Hepatocyte (in vitro differentiated cells): ENCODE data around the gene NOC4L. TPM values are rescaled to one million over a fixed set of nuclear protein-coding genes. Genes with fewer than 3 reads are reported as not detected.

Source experiments
- DNase-seq: peaks from one replicate; pipeline ENCODE4 v3.0.0-alpha.2; 2016; ENCODE audit warnings: low spot score
- H2AFZ ChIP-seq: fragments of 200-600 bp; sonication (generic); 2 replicates; pipeline ENCODE4 v1.6.0; 2016; ENCODE audit warnings: antibody characterized with exemption, mild to moderate bottlenecking
- H3K27ac ChIP-seq: fragments of 200-600 bp; sonication (generic); 2 replicates; pipeline ENCODE4 v1.5.1; 2016; ENCODE audit warnings: mild to moderate bottlenecking
- H3K27me3 ChIP-seq: fragments of 200-600 bp; sonication (generic); 2 replicates; pipeline ENCODE4 v1.6.1; 2016
- H3K36me3 ChIP-seq: fragments of 200-600 bp; sonication (generic); replicated peaks from 2 replicates; pipeline ENCODE4 v1.5.1; 2016; ENCODE audit warnings: low read depth; ENCODE audit not compliant: insufficient read depth
- H3K4me1 ChIP-seq: fragments of 200-600 bp; sonication (generic); 2 replicates; pipeline ENCODE4 v1.5.1; 2016; ENCODE audit warnings: mild to moderate bottlenecking, moderate library complexity; ENCODE audit not compliant: insufficient read depth
- H3K4me2 ChIP-seq: fragments of 200-600 bp; sonication (generic); 2 replicates; pipeline ENCODE4 v1.6.0; 2016
- H3K4me3 ChIP-seq: fragments of 200-600 bp; sonication (generic); 2 replicates; pipeline ENCODE4 v1.5.1; 2016; ENCODE audit warnings: mild to moderate bottlenecking
- H3K79me2 ChIP-seq: fragments of 200-600 bp; sonication (generic); 2 replicates; pipeline ENCODE4 v1.6.0; 2017; ENCODE audit warnings: mild to moderate bottlenecking
- H3K9me2 ChIP-seq: fragments of 200-600 bp; sonication (generic); replicated peaks from 2 replicates; pipeline ENCODE4 v1.6.0; 2017; ENCODE audit warnings: mild to moderate bottlenecking; ENCODE audit not compliant: insufficient read depth
- H3K9me3 ChIP-seq: fragments of 200-600 bp; sonication (generic); 2 replicates; pipeline ENCODE4 v1.5.1; 2016; ENCODE audit warnings: low read depth, mild to moderate bottlenecking
- H4K20me1 ChIP-seq: fragments of 200-600 bp; sonication (generic); 2 replicates; pipeline ENCODE4 v1.6.0; 2016; ENCODE audit warnings: mild to moderate bottlenecking; ENCODE audit not compliant: insufficient read depth, poor library complexity, severe bottlenecking
- CTCF ChIP-seq: fragments of 200-600 bp; sonication (generic); IDR thresholded peaks from 2 replicates; pipeline ENCODE4 v1.5.1; 2016; ENCODE audit warnings: antibody characterized with exemption, mild to moderate bottlenecking; ENCODE audit not compliant: poor library complexity
- EZH2 ChIP-seq: fragments of 200-600 bp; sonication (generic); IDR thresholded peaks from 2 replicates; pipeline ENCODE4 v1.6.1; 2016; ENCODE audit warnings: antibody characterized with exemption, mild to moderate bottlenecking, borderline replicate concordance
- EZH2phosphoT487 ChIP-seq: fragments of 200-600 bp; sonication (generic); IDR thresholded peaks from one replicate; pipeline ENCODE4 v1.6.1; 2018; ENCODE audit warnings: antibody characterized with exemption, mild to moderate bottlenecking, low read depth, moderate library complexity; ENCODE audit not compliant: unreplicated experiment, severe bottlenecking
- WGBS: methylation state at CpG from one replicate; pipeline ENCODE4 v1.1.6; 2016; ENCODE audit warnings: low lambda C conversion rate; ENCODE audit errors: missing lambda C conversion rate; 5-methylcytosine and 5-hydroxymethylcytosine counted together
- polyA plus RNA-seq: library from polyadenylated mRNA; unstranded; fragments of >200 nt; fragmentation: Nextera tagmentation; extraction: Ambion mirVana; gene quantifications from 2 replicates; pipeline ENCODE4 v1.2.1, GENCODE V29; 2016
- total RNA-seq: library from RNA; depleted of rRNA; stranded (reverse); fragments of >200 nt; gene quantifications from 2 replicates; pipeline ENCODE4 v1.2.3, GENCODE V29; 2014

Gene NOC4L
- total and polyA plus RNA-seq, 2 experiments from 2014 or later = 8.9 to 31.8 TPM

DNA sequence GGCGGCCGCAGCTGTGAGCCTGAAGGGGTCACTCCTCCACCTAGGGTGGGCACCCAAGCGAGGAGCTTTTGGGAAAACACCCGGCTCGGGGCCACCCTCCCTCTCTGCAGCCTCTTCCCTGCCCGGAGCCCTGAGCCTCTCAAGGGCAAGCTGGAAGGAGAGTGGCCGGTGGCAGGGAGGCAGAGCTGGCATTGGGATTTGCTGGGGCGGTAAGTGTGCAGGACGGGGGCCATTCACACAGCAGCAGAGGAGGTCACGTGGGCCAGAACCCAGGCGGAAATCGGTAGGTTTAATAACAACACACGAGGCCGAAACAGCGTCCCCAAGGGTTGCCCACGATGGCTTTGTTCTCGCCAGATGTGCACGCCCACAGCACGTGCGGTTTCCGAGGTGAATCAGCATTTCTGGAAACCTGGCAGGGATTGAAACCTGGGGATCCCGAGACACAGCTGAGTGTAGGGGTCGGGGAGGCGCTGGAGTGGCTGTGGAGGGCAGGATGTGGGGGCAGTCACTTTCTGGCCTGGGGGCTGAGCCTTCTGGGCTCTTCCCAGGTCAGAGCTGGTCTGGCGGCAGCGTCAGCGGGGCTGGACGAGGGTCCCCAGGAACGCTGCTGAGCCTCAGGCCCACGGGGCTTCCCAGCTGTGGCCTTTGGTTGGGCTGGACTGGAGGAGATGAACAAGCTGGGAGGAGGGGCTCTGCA is 23.5 kb downstream of the NOC4L start:
- Histone ChIP-seq H3K9me3 (no peaks in the 10 kb centered on the region), H3K9me2 (no peaks in the 10 kb centered on the region), H3K27me3 (peaks cover 17% of the 10 kb centered on the region), H3K4me2 (no peak overlapping the region), H4K20me1 (no peaks in the 10 kb centered on the region), H3K27ac (no peak overlapping the region), H3K79me2 (no peaks in the 10 kb centered on the region), H3K4me1 (no peaks in the 10 kb centered on the region), H2AFZ (no peak overlapping the region), H3K4me3 (no peak overlapping the region), H3K36me3 (no peaks in the 10 kb centered on the region)
- 83% methylated on average over 30 of the region's 30 CpGs for WGBS
- TF ChIP-seq CTCF = no peak
- TF ChIP-seq EZH2phosphoT487 = no peak
- TF ChIP-seq EZH2 = no peak
- DNase-seq = no peak

- 89% methylated on average over 31 of the region's 31 CpGs for WGBS
- TF ChIP-seq EZH2 (no peak), EZH2phosphoT487 (no peak), CTCF (no peak)
Observed at GRCh38 chr12:132168311-132169031, 24.2 kb downstream of the NOC4L start.

DNA sequence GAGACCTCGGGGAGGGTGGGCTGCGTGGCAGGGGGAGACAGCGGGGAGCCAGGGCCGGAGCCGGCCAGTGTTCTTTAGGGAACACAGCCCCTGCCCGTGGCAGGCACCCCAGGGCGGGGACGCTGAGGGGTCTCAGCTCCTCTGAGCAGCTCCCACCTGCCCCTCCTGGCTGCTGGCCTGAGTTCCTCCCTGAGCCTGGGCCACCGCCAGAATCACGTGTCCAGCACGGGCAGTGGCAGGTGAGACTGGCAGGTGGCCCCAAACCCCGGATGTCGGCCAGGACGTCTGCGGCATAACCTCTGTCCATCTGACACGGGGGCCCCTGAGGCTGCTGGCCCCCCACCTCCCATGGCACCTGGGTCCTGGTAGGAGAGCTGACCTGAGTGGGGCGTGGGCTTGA is 25.1 kb downstream of the NOC4L start:
- no peaks in the 10 kb centered on the region for H3K9me2 ChIP-seq
- 92% methylated on average over 14 of the region's 17 CpGs for WGBS
- no peaks in the 10 kb centered on the region for H3K36me3 ChIP-seq
- no peak for DNase-seq
- H2AFZ ChIP-seq = no peak overlapping the region
- TF ChIP-seq EZH2phosphoT487 (no peak), CTCF (no peak), EZH2 (no peak)
- H3K4me1 ChIP-seq = no peaks in the 10 kb centered on the region
- H3K9me3 ChIP-seq = no peaks in the 10 kb centered on the region
- no peak overlapping the region for H3K27ac ChIP-seq
- H3K27me3 ChIP-seq = peaks cover 12% of the 10 kb centered on the region
- no peaks in the 10 kb centered on the region for H3K79me2 ChIP-seq
- H3K4me3 ChIP-seq = no peak overlapping the region
- no peaks in the 10 kb centered on the region for H4K20me1 ChIP-seq
- H3K4me2 ChIP-seq = no peak overlapping the region

More at GRCh38 chr12:132168311-132169031, 24.2 kb downstream of the NOC4L start:
- H3K4me2 ChIP-seq = no peak overlapping the region
- no peaks in the 10 kb centered on the region for H3K79me2 ChIP-seq
- H3K36me3 ChIP-seq = no peaks in the 10 kb centered on the region
- H3K9me2 ChIP-seq = no peaks in the 10 kb centered on the region
- H3K4me3 ChIP-seq = no peak overlapping the region
- H3K4me1 ChIP-seq = no peaks in the 10 kb centered on the region
- no peak overlapping the region for H2AFZ ChIP-seq
- H3K27me3 ChIP-seq = peaks cover 12% of the 10 kb centered on the region
- DNase-seq = no peak
- H3K27ac ChIP-seq = no peak overlapping the region
- no peaks in the 10 kb centered on the region for H4K20me1 ChIP-seq
- H3K9me3 ChIP-seq = no peaks in the 10 kb centered on the region
